K562 (cell line): ENCODE measurements around the gene WDR81. TPM values are rescaled to one million over a fixed set of nuclear protein-coding genes. Genes with fewer than 3 reads are reported as not detected.

Experiments
- ATAC-seq: fragments of 200-7000 bp; cut with Tn5 transposase; 3 replicates; pipeline ENCODE4 v1.9.1; 2020; ENCODE audit warnings: moderate library complexity
- BruUV-seq: library from RNA; stranded (reverse); fragments of 400-500 nt; replicated peaks from 2 replicates; lab custom pipeline; 2021; lab: Mats Ljungman, UMichigan
- CTCF ChIA-PET: fragments of 300-600 bp; formaldehyde crosslinking; extraction: SDS; loops from one replicate; lab custom pipeline; 2021; ENCODE audit warnings: low intra/inter-chr PET ratio; lab: Yijun Ruan, JAX
- POLR2A ChIA-PET: fragments of 300-600, 350-650 bp; sonication (Branson Sonifier 250); formaldehyde crosslinking; extraction: SDS; loops from one replicate; lab custom pipeline; 2021; ENCODE audit warnings: antibody characterized with exemption, inconsistent platforms; lab: Yijun Ruan, JAX
- DNase-seq, 4 experiments: peaks; one replicate each; pipeline versions ENCODE4 v3.0.0 to v3.0.0-alpha.2; 2011 to 2018; ENCODE audit warnings: low spot score in 3 of 4, mixed read lengths in 3 of 4; ENCODE audit errors: extremely low read depth in 1 of 4
- FAIRE-seq: peaks from 2 replicates; lab custom pipeline; 2011; peaks lifted over from hg19 to GRCh38; lab: Jason Lieb, UNC
- H2AFZ ChIP-seq: 2 replicates; pipeline ENCODE4 v1.6.0; 2011; ENCODE audit warnings: low read depth, low read length, control low read depth, inconsistent platforms
- H3K27ac ChIP-seq: fragments of 200-600 bp; 3 replicates; pipeline ENCODE4 v1.8.0; 2011; ENCODE audit warnings: low read depth, mild to moderate bottlenecking, control low read depth, inconsistent platforms, low read length, moderate library complexity, mixed read lengths; ENCODE audit errors: extremely low read depth
- H3K27me3 ChIP-seq, 2 experiments: fragments of 300-600 bp in 1 of 2; 2 replicates in 1 of 2; 3 replicates in 1 of 2; pipeline versions ENCODE4 v1.6.0 to v1.8.0; 2011; ENCODE audit warnings: inconsistent platforms in 2 of 2, low read length in 2 of 2, mild to moderate bottlenecking in 1 of 2, mixed read lengths in 1 of 2, moderate library complexity in 1 of 2; ENCODE audit not compliant: control insufficient read depth in 2 of 2, insufficient read depth in 2 of 2
- H3K36me3 ChIP-seq: fragments of 300-600 bp; 3 replicates; pipeline ENCODE4 v1.8.0; 2011; ENCODE audit warnings: mild to moderate bottlenecking, low read length, inconsistent platforms; ENCODE audit not compliant: control insufficient read depth, insufficient read depth
- H3K4me1 ChIP-seq, 2 experiments: fragments of 200-600 bp in 1 of 2; replicated peaks in 1 of 2; 2 replicates in 1 of 2; 3 replicates in 1 of 2; pipeline versions ENCODE4 v1.5.1 to v1.8.0; 2011; ENCODE audit warnings: inconsistent platforms in 2 of 2, low read length in 2 of 2, mild to moderate bottlenecking in 1 of 2, mixed read lengths in 1 of 2, moderate library complexity in 1 of 2; ENCODE audit not compliant: control insufficient read depth in 2 of 2, insufficient read depth in 2 of 2
- H3K4me2 ChIP-seq: 2 replicates; pipeline ENCODE4 v1.6.1; 2011; ENCODE audit warnings: low read length, control low read depth, inconsistent platforms, mixed read lengths; ENCODE audit not compliant: insufficient read depth
- H3K4me3 ChIP-seq: fragments of 200-600 bp; sonication (generic), shearing (Covaris generic); 2 replicates; pipeline ENCODE4 v1.5.1; 2016; ENCODE audit warnings: control low read depth, inconsistent platforms
- H3K79me2 ChIP-seq: fragments of 200-600 bp; 3 replicates; pipeline ENCODE4 v1.8.0; 2011; ENCODE audit warnings: low read length, inconsistent platforms; ENCODE audit not compliant: control insufficient read depth, insufficient read depth
- H3K9ac ChIP-seq, 2 experiments: 2 replicates each; pipeline versions ENCODE4 v1.6.0 to v1.6.1; 2011; ENCODE audit warnings: low read depth in 2 of 2, low read length in 2 of 2, control low read depth in 1 of 2, inconsistent platforms in 1 of 2, mild to moderate bottlenecking in 1 of 2, mixed read lengths in 1 of 2; ENCODE audit not compliant: insufficient read depth in 1 of 2
- H3K9me1 ChIP-seq: one replicate; pipeline ENCODE4 v1.6.0; 2011; ENCODE audit warnings: inconsistent platforms, mild to moderate bottlenecking, low read length, moderate library complexity; ENCODE audit not compliant: control insufficient read depth, insufficient read depth
- H3K9me3 ChIP-seq: replicated peaks from 2 replicates; pipeline ENCODE4 v1.5.1; 2011; ENCODE audit warnings: low read depth, low read length, inconsistent platforms; ENCODE audit not compliant: control insufficient read depth, insufficient read depth
- H4K20me1 ChIP-seq: replicated peaks from 2 replicates; pipeline ENCODE4 v1.6.1; 2011; ENCODE audit warnings: low read length, inconsistent platforms, mixed read lengths; ENCODE audit not compliant: control insufficient read depth, insufficient read depth
- ARID2 ChIP-seq: fragments of 450-650 bp; IDR thresholded peaks from 2 replicates; pipeline ENCODE4 v1.6.1; 2017; ENCODE audit warnings: antibody characterized with exemption, mild to moderate bottlenecking
- ARID3A ChIP-seq: IDR thresholded peaks from 2 replicates; pipeline ENCODE4 v1.6.1; 2012; ENCODE audit warnings: low read depth, low read length, improper control_type of control experiment, borderline replicate concordance
- IRF2 ChIP-seq: sonication (generic); formaldehyde crosslinking; IDR thresholded peaks from 2 replicates; pipeline ENCODE4 v1.8.1; 2022; ENCODE audit warnings: mild to moderate bottlenecking, missing genetic modification reagents
- POLR2G ChIP-seq: fragments of 200-400 bp; formaldehyde crosslinking; IDR thresholded peaks from 2 replicates; pipeline ENCODE4 v1.6.1; 2017; ENCODE audit warnings: low read depth, mild to moderate bottlenecking, antibody characterized with exemption, low read length, moderate library complexity
- SMARCA5 ChIP-seq: fragments of 450-650 bp; IDR thresholded peaks from 2 replicates; pipeline ENCODE4 v1.6.1; 2016
- STAT6 ChIP-seq: sonication (generic); formaldehyde crosslinking; IDR thresholded peaks from 2 replicates; pipeline ENCODE4 v1.8.1; 2023; ENCODE audit warnings: mild to moderate bottlenecking, missing genetic modification reagents
- ZBTB33 ChIP-seq: sonication (generic); formaldehyde crosslinking; IDR thresholded peaks from 2 replicates; pipeline ENCODE4 v1.8.1; 2023; ENCODE audit warnings: mild to moderate bottlenecking, missing genetic modification reagents
- ZNF274 ChIP-seq: IDR thresholded peaks from 2 replicates; pipeline ENCODE4 v1.6.1; 2011; ENCODE audit warnings: low read depth, mild to moderate bottlenecking, low read length, moderate library complexity, borderline replicate concordance
- WGBS: fragments of 100-300 bp; shearing (Covaris generic); methylation state at CpG from one replicate; pipeline ENCODE4 v1.1.6; 2016; ENCODE audit warnings: low coverage, mixed read lengths; ENCODE audit not compliant: insufficient coverage; ENCODE audit errors: missing lambda C conversion rate; 5-methylcytosine and 5-hydroxymethylcytosine counted together
- in situ Hi-C: fragments of 300-500 bp; cut with MboI; formaldehyde crosslinking; loops from 4 replicates; pipeline ENCODE4 v1.15.0; 2018; ENCODE audit warnings: inconsistent platforms, mixed read lengths
- intact Hi-C: fragments of 100-400 bp; cut with micrococcal nuclease; formaldehyde crosslinking; loops from 2 replicates; pipeline ENCODE4 v1.14.2; 2022
- polyA plus RNA-seq, 8 experiments: library from polyadenylated mRNA; depleted of rRNA in 4 of 8; stranded (reverse) in 5 of 8; unstranded in 3 of 8; fragments of >200 nt; fragmentation: Nextera tagmentation in 2 of 8; fragmentation: Illumina TruSeq in 1 of 8; extraction: Ambion mirVana in 2 of 8; extraction: Trizol in 1 of 8; gene quantifications; 2 replicates each; pipeline versions ENCODE4 v1.2.1 to v1.2.3, GENCODE V29; 2011 to 2014; ENCODE audit warnings: inconsistent platforms in 1 of 8, missing spikeins in 1 of 8
- total RNA-seq, 7 experiments: library from RNA; depleted of rRNA in 6 of 7; stranded (reverse); fragments of >200 nt in 6 of 7; fragmentation: Illumina TruSeq in 2 of 7; extraction: Trizol in 2 of 7; gene quantifications; 2 replicates each; pipeline versions ENCODE4 v1.2.1 to v1.2.3, GENCODE V29; 2011 to 2021; ENCODE audit warnings: low replicate concordance in 1 of 7

WDR81 gene
- total and polyA plus RNA-seq, 9 of the 15 experiments (the other 6 are each of a cell fraction or from before 2014, with no cell fraction given), result 0.01 to 17.1 (median 3.3) TPM

- Histone ChIP-seq H3K27ac (no peak overlapping the region), H2AFZ (no peak overlapping the region), H3K79me2 (peaks cover 4% of the 10 kb centered on the region; the same call in 1 of the 3 replicates), H3K9me3 (no peaks in the 10 kb centered on the region), H3K4me1 (peaks cover 26 to 72% of the 10 kb centered on the region in 2 experiments), H3K4me3 (no peak overlapping the region), H3K27me3 (no peaks in the 10 kb centered on the region), H4K20me1 (no peaks in the 10 kb centered on the region), H3K9ac (peak overlapping the region in 1 of 2 experiments; percentile 20; a peak in 1 of 4 replicates), H3K36me3 (peaks cover 16% of the 10 kb centered on the region; the same call in 1 of the 3 replicates), H3K9me1 (no peaks in the 10 kb centered on the region), H3K4me2 (no peak overlapping the region)
- CTCF ChIA-PET, result no interaction called here
- intact Hi-C loops (no loop called here), in situ Hi-C loops (loop anchor here (5.0 kb wide), 1 partner anchor 34 kb away; no protein-coding TSS in a partner anchor)
- ATAC-seq (no peak), FAIRE-seq (no peak)
- POLR2A ChIA-PET, result interaction anchor here (0.6 to 1.4 kb wide), 3 partner anchors 15 to 142 kb away, joined by 3 read pairs; partner anchors contain the start of gene SERPINF1
- no TSS peak for BruUV-seq
- 98% methylated on average over 23 of the region's 38 CpGs for WGBS
- TF ChIP-seq STAT6, result no peak
- TF ChIP-seq ARID2, result no peak
- peak; percentile 41; the same call in 1 of the 2 replicates for TF ChIP-seq ZBTB33
- peak; percentile 50 for TF ChIP-seq POLR2G
- no peak for TF ChIP-seq IRF2 (CRISPR knock-in tag)
- no peak for TF ChIP-seq ZNF274
- TF ChIP-seq ARID3A, result no peak
- no peak for TF ChIP-seq SMARCA5
- TF ChIP-seq, all 486 proteins: peak for 2
- DNase-seq, result no peak
Measured at GRCh38 chr17:1733759-1734158, 9.3 kb downstream of the WDR81 start.
